Measurements from ENCODE around the gene CPEB4.

The CPEB4 gene

DNA sequence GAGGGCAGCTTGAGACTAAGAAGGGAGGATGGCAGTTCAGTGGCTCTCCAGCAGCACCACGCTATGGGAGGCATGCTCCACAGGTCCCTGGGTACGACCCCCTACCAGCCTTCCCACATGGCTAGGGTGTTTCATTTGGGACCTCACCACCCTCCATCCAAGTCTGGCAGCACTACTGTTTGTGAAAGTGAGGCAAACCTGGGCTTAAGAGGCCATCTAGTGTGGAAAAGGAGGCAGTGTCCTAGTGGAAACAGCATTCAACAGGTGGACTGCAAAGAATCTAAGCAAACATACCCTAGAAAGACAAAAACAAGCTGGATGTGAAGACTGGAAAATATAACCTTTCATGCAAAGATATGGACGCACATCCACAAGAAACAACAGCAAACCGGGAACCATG, 96.1 kb downstream of the CPEB4 start:
- Mint-ChIP-seq H3K27ac (no peak overlapping the region), H3K4me1 (no peaks in the 10 kb centered on the region), H3K4me3 (no peak overlapping the region), H3K9me3 (peaks cover 5% of the 10 kb centered on the region), H3K36me3 (peaks cover 4% of the 10 kb centered on the region), H3K27me3 (peaks cover 24% of the 10 kb centered on the region)

DNA sequence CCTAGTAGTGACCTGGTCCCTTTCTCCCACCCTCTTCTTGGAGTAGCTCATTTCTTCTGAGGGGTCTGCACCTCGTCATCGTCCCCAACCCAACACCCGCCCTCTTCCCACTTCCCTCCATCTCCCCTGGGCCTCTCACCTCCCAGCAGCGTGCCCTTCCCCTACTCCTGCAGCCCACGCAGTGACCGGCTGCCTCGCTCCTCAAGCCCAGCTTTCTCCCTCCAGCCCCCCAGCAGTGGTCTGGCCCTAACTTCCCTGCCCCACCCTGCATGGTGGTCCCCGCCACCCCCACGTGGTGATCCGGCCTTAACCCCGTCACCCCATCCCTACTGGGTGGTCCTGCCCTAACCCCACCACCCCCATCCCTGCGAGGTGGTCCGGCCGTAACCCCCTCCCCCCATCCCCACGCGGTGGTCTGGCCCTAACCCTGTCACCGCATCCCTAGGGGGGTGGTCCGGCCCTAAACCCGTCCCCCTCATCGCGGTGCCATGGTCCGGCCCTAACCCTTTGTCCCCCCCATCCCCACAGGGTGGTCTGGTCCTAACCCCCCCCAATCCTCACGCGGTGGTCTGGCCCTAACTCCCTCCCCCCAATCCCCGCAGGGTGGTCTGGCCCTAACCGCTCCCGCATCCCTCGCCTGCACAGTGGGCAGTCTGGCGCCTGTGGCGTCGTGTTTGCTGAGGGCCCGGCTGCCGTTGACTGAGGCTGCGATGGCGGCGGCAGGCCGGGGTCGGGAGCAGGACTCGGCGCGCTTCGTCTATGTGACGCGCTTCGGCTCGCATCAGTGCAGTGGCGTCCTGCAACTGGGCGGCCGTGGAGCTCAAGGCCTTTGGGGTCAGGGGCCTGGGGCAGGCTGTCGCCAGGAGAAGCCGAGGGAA, 100.6 kb downstream of the CPEB4 start, which contains the start of gene C5orf47:
Gene C5orf47, plus strand, starts transcription at position 617 of the 878 bp plus-strand sequence. Its CDS starts 94 bp downstream, at position 711.
- Mint-ChIP-seq H3K9me3 (no peaks in the 10 kb centered on the region), H3K4me1 (no peaks in the 10 kb centered on the region), H3K27ac (no peak within 1 kb of the TSS), H3K36me3 (no peaks in the 10 kb centered on the region), H3K4me3 (no peak within 1 kb of the TSS), H3K27me3 (peaks cover 7% of the 10 kb centered on the region)

- Mint-ChIP-seq H3K9me3 (no peaks in the 10 kb centered on the region), H3K27ac (no peak overlapping the region), H3K36me3 (no peaks in the 10 kb centered on the region), H3K27me3 (peaks cover 2% of the 10 kb centered on the region), H3K4me3 (no peak overlapping the region), H3K4me1 (no peaks in the 10 kb centered on the region)
Observed at GRCh38 chr5:173989432-173990082, 101.4 kb downstream of the CPEB4 start.

- H3K27ac Mint-ChIP-seq = no peak overlapping the region
- peaks cover 7% of the 10 kb centered on the region for H3K27me3 Mint-ChIP-seq
- H3K4me1 Mint-ChIP-seq = no peaks in the 10 kb centered on the region
- H3K36me3 Mint-ChIP-seq = no peaks in the 10 kb centered on the region
- no peak overlapping the region for H3K4me3 Mint-ChIP-seq
- H3K9me3 Mint-ChIP-seq = no peaks in the 10 kb centered on the region
Observed at GRCh38 chr5:173997331-173997730, 109.2 kb downstream of the CPEB4 start.

- no peak overlapping the region for H3K27ac Mint-ChIP-seq
- H3K27me3 Mint-ChIP-seq = peaks cover 11% of the 10 kb centered on the region
- no peak overlapping the region for H3K4me3 Mint-ChIP-seq
- H3K4me1 Mint-ChIP-seq = no peaks in the 10 kb centered on the region
- H3K9me3 Mint-ChIP-seq = no peaks in the 10 kb centered on the region
- no peaks in the 10 kb centered on the region for H3K36me3 Mint-ChIP-seq
Observed at GRCh38 chr5:173998531-173998930, 110.4 kb downstream of the CPEB4 start.

DNA sequence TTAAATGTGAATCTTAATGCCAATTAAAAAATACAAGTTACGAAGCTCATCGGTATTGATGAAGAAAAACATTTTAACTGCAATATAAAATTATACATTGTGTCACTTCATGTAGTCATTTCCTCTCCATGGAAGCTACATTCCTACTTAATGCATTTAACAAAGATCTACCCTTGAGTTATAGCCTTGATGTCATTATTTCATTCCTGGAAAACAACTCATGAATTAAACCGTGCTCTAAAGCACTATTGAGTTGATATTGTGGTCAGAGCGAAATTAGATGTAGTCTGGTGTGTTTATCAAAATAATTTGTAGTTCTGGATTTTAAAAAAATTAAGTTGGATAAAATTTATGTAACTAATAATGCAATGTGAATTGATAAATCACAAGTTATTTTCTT, 111.9 kb downstream of the CPEB4 start:
- Mint-ChIP-seq H3K9me3 (no peaks in the 10 kb centered on the region), H3K27me3 (peaks cover 13% of the 10 kb centered on the region), H3K4me3 (no peak overlapping the region)

DNA sequence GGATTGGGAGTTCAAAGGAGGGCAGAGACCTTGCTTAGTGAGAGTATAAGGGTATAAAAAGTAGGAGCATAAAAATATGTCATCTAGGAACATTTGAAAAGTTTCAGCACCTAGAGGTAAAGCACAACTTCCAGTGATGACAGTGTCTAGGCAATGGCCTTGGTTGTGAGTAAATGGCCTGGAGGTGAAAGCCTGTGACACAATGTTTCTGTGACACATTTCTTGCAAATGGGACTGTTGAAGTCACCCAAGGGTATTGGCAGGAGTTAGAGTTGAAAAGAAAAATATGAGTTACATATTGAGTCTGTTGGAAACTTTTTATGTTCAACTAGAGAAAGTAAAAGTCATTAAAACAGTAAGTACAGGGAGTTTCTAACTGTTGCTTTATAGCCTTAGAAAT, 115.6 kb downstream of the CPEB4 start:
- Mint-ChIP-seq H3K9me3 (no peaks in the 10 kb centered on the region), H3K27ac (no peak overlapping the region), H3K27me3 (peaks cover 10% of the 10 kb centered on the region), H3K4me1 (no peaks in the 10 kb centered on the region), H3K4me3 (no peak overlapping the region), H3K36me3 (no peaks in the 10 kb centered on the region)

More for the DNA sequence above, 111.9 kb downstream of the CPEB4 start:
- H3K27ac Mint-ChIP-seq = no peak overlapping the region
- H3K36me3 Mint-ChIP-seq = no peaks in the 10 kb centered on the region
- H3K4me1 Mint-ChIP-seq = no peaks in the 10 kb centered on the region

- no peak overlapping the region for H3K27ac Mint-ChIP-seq
- H3K4me1 Mint-ChIP-seq = no peaks in the 10 kb centered on the region
- no peaks in the 10 kb centered on the region for H3K9me3 Mint-ChIP-seq
- no peak overlapping the region for H3K4me3 Mint-ChIP-seq
- no peaks in the 10 kb centered on the region for H3K36me3 Mint-ChIP-seq
- peaks cover 8% of the 10 kb centered on the region for H3K27me3 Mint-ChIP-seq
Observed at GRCh38 chr5:174008922-174009321, 120.8 kb downstream of the CPEB4 start.

GRCh38 chr5:174010365-174010764, 122.2 kb downstream of the CPEB4 start:
- peaks cover 6% of the 10 kb centered on the region for H3K27me3 Mint-ChIP-seq
- no peak overlapping the region for H3K4me3 Mint-ChIP-seq

DNA sequence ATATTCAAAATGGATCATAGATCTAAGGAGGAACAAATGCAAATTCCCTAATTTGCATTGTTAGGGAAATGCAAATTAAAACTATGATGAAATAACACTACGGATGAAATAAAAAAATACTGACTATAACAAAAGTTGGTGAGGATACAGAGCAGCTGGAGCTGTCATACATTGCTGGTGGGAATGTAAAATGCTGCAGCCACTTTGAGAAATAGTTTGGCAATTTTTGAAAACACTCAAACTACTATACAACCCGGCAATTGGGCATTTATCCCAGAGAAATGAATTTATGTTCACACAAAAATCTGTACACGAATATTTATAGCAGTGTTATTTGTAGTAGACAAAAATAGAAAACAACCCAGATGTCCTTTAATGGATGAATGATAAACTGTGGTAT, 123.3 kb downstream of the CPEB4 start:
- Mint-ChIP-seq H3K4me3 (no peak overlapping the region), H3K27me3 (peaks cover 4% of the 10 kb centered on the region), H3K27ac (no peak overlapping the region), H3K36me3 (no peaks in the 10 kb centered on the region), H3K4me1 (no peaks in the 10 kb centered on the region), H3K9me3 (no peaks in the 10 kb centered on the region)

More at GRCh38 chr5:174010365-174010764, 122.2 kb downstream of the CPEB4 start:
- no peaks in the 10 kb centered on the region for H3K4me1 Mint-ChIP-seq
- H3K27ac Mint-ChIP-seq = no peak overlapping the region
- H3K36me3 Mint-ChIP-seq = no peaks in the 10 kb centered on the region
- H3K9me3 Mint-ChIP-seq = no peaks in the 10 kb centered on the region

All from activated naive CD4-positive, alpha-beta T cell treated with anti-CD3 and anti-CD28 coated beads, Interleukin-2, amount 50 U/mL, for 24 hours (primary cell).